Measurements from ENCODE around the gene PAH.

The PAH gene

GRCh38 chr12:102814691-102815367 is 102.2 kb downstream of the PAH start:
- no peak for DNase-seq

- no peak for DNase-seq
These were observed 104.7 kb downstream of the PAH start for GRCh38 chr12:102812344-102812743.

DNA sequence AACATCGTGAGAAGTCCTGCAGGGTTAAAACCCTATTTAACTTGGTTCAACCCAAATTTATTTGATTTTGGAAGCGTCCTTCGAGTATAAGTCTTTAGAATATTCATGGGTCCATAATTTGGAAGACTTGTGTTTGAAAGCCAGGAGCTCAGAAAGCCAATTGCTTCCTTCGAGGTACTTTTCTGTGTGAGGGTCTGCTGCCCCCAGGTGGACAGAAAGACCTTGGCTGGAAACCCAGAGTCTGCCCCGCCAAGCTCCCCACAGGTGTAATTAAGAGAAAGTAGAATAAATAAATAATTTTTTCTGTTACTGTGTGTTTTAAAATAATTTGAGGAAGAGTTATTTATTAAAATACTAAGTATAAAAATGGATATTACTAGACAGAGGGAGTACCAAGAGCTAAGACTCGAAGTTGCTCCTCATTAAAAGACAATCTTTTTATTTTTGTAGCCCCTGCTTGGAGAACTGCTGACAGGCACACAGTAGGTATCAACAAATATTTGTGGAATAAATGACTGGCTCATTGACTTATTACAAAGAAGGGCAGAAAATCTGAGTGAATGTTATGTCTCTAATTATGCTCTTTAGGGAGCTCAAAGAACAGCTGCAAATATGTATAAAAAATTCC is 105.8 kb downstream of the PAH start:
- no peak for DNase-seq

DNA sequence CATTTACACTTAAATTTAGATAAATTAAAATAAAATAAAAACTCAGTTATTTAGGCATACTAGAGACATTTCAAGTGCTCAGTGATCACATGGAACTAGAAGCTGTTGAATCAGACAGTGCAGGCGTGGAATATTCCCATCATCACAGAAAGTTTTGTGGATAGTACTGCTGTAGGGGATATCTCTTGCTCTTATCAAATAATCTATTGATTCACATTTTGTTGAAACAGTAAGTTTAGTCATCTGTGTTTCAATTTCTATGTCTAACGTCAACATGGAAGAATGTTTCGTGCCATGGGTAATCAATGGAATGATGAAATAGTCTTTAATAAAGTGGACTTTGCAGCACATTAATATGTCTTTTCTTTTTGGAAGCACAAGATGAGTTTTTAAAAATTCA is 108.6 kb downstream of the PAH start:
- no peak for DNase-seq

DNA sequence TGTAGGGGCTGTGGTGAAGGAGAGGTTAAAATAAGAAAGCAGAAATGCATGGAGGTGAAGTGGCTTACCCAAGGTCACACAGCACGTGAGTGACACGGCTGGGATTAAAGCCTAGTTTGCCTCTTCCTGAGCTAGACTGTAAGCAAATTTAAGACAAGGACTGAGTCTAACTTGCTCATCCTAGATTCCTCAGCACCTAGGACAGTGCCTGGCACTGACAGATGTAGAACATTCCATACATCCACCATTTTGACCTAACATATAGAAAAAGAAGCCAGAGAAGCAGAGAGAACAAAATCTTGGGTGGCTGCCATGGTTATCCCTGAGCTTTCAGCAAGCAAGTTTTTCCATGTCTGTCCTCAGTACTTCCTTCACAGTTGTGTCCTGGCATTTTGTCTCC is 110.5 kb downstream of the PAH start:
- no peak for DNase-seq

GRCh38 chr12:102806110-102806509 is 110.9 kb downstream of the PAH start:
- no peak for DNase-seq

DNA sequence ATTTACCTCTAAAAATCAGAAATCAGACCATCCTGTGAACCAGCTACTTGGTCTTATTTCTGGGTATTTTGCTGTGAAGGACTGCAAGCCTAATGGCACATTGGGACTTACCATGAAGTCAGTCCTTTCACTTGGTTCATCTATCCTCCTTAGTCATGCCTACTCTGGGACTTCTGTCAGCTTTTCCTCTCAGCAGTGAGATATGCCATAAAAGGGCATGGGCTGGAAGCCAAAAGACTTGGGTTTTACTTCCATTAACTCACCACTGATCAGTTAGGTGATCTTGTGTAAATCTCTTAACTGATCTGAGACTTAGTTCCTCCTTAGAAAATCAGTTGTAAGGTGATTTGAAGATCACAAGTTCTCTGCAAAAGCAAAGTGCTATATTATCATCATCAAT is 116.5 kb downstream of the PAH start:
- DNase-seq: no peak

DNA sequence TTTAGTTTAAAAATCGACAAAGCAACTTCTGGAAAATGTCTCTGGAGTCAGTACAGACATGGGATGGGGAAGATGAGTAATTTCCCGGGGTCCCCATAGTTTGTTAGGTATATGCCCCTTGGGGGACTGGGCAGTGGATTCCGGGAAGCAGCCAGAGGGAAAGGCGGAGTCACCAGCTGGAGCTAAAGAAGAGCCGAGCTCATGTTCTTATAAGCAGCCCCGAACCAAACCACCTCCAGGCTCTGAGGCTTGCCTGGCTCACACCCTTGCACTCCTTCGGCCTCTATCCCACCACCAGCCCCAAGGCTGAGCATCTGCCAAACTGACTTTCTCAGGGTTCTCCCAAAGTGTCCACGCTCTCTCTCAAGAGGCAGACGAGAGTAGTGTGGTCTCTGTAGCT is 117.8 kb downstream of the PAH start:
- no peak for DNase-seq

DNA sequence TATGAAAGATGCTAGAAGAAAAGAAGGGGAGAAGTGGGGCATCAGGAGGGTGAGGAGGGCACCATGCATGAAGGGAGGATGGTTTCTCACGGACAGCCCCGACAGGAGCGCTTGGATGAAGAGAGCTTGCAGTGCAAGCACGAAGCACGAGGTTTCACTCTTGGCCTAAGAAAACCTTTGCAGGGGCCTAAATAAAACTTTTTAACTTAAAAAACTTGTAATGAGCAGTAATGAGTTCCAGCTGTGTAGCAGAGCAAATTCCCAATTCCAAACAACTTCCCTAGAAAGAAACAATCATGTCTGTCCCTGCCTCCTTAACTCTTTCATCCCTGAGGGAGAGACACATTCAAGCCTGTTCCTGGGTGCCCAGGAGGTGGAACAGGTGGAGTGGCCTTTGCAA is 119.5 kb downstream of the PAH start:
- no peak for DNase-seq

DNA sequence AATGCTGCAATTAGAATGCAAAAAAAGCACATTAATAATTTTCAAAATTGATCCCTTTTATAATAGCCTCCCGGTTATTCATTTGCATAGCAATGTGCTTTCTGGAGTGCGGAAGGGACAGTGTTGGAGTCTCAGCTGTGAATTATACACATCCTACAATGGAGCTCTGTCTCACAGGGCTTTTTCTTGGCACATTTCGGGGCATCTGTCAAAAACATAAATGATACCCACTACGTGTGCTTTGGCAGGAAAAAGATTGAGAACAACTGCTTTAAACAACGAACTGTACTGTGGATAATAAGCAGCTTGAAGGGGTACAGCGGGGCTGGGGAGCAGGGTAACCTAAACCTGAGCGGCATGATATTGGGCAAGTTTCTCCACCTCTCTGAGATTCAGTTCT is 123.1 kb downstream of the PAH start:
- DNase-seq: no peak
